Measurements from ENCODE around the gene SLC39A11. TPM values are rescaled to one million over a fixed set of nuclear protein-coding genes. Genes with fewer than 3 reads are reported as not detected.

SLC39A11 gene
- polyA plus RNA-seq, 1 of the 3 experiments (the other 2 are of a cell fraction): 23.5 TPM

- no peak overlapping the region for H3K4me2 ChIP-seq
- no peak overlapping the region for H3K4me3 ChIP-seq (ENCODE audit: low read depth in 2 of 2, low read length in 1 of 2)
- H2AFZ ChIP-seq (ENCODE audit: low read depth): no peak overlapping the region
- no peaks in the 10 kb centered on the region for H4K20me1 ChIP-seq (ENCODE audit: insufficient read depth)
- WGBS (ENCODE audit: low lambda C conversion rate): 86% methylated on average over 4 of the region's 4 CpGs
- no peaks in the 10 kb centered on the region for H3K9me2 ChIP-seq
- no peaks in the 10 kb centered on the region for H3K9me3 ChIP-seq
- no peak for TF ChIP-seq FOSL2 (IDR thresholded peaks at IDR 0.05; ENCODE audit: borderline replicate concordance, low read depth)
- no peak for TF ChIP-seq EZH2phosphoT487 (IDR thresholded peaks at IDR 0.05; ENCODE audit: borderline replicate concordance, low read depth)
- TF ChIP-seq ZBTB33 (IDR thresholded peaks at IDR 0.05; ENCODE audit: borderline replicate concordance, low read depth): no peak
- no peak for TF ChIP-seq USF2 (IDR thresholded peaks at IDR 0.05; ENCODE audit: borderline replicate concordance, low read depth, low read length)
- TF ChIP-seq TAF1 (IDR thresholded peaks at IDR 0.05; ENCODE audit: borderline replicate concordance, low read depth, low read length): no peak
- TF ChIP-seq SMC3 (IDR thresholded peaks at IDR 0.05; ENCODE audit: low read depth, low read length): no peak
- no peak for TF ChIP-seq TEAD4 (IDR thresholded peaks at IDR 0.05; ENCODE audit: borderline replicate concordance, insufficient read depth)
- TF ChIP-seq YY1 (IDR thresholded peaks at IDR 0.05; ENCODE audit: low read depth): no peak
- no peak for TF ChIP-seq FOXJ3 (CRISPR knock-in tag; IDR thresholded peaks at IDR 0.05)
- TF ChIP-seq RFX5 (IDR thresholded peaks at IDR 0.05; ENCODE audit: low read length): no peak
- no peak for TF ChIP-seq NRF1 (IDR thresholded peaks at IDR 0.05; ENCODE audit: low read depth, low read length)
- H3F3A ChIP-seq (replicated peaks; ENCODE audit: insufficient read depth): peaks cover 7% of the 10 kb centered on the region
- no peaks in the 10 kb centered on the region for H3K79me2 ChIP-seq (ENCODE audit: insufficient read depth)
- H3K27me3 ChIP-seq (ENCODE audit: insufficient read depth): no peaks in the 10 kb centered on the region
- CTCF ChIA-PET: interaction anchor here (1.4 to 2.4 kb wide), 3 partner anchors 18 to 303 kb away, joined by 3 to 10 read pairs (median 7); no protein-coding TSS in a partner anchor
- no peak for DNase-seq
- no peak overlapping the region for H3K27ac ChIP-seq (ENCODE audit: low read depth in 2 of 2, low read length in 1 of 2)
- H3K36me3 ChIP-seq (replicated peaks in 1 of 2; ENCODE audit: control insufficient read depth in 1 of 2, insufficient read depth in 2 of 2, low read length in 1 of 2): no peaks in the 10 kb centered on the region
- POLR2A ChIA-PET: no interaction called here
- H3K4me1 ChIP-seq (ENCODE audit: control insufficient read depth in 1 of 2, insufficient read depth in 2 of 2, low read depth in 1 of 2, low read length in 1 of 2): peaks cover 5 to 15% of the 10 kb centered on the region in 2 experiments; a peak in 1 of 4 replicates
- no peak overlapping the region for H3K9ac ChIP-seq
These were observed 61.5 kb downstream of the SLC39A11 start for GRCh38 chr17:73030995-73031394.

- 93% methylated on average over 8 of the region's 8 CpGs for WGBS (ENCODE audit: low lambda C conversion rate)
These were observed 62.0 kb downstream of the SLC39A11 start for GRCh38 chr17:73030501-73030921.

More at GRCh38 chr17:73030501-73030921, 62.0 kb downstream of the SLC39A11 start:
- H3K4me3 ChIP-seq (ENCODE audit: low read depth in 2 of 2, low read length in 1 of 2): no peak overlapping the region
- H3F3A ChIP-seq (replicated peaks; ENCODE audit: insufficient read depth): peaks cover 7% of the 10 kb centered on the region
- no peaks in the 10 kb centered on the region for H3K9me2 ChIP-seq
- H3K79me2 ChIP-seq (ENCODE audit: insufficient read depth): no peaks in the 10 kb centered on the region
- H3K27me3 ChIP-seq (ENCODE audit: insufficient read depth): no peaks in the 10 kb centered on the region
- H3K9me3 ChIP-seq: no peaks in the 10 kb centered on the region
- H4K20me1 ChIP-seq (ENCODE audit: insufficient read depth): no peaks in the 10 kb centered on the region
- H3K4me2 ChIP-seq: no peak overlapping the region
- ChIA-PET POLR2A (no interaction called here), CTCF (interaction anchor here (1.4 to 2.4 kb wide), 3 partner anchors 17 to 302 kb away, joined by 3 to 10 read pairs (median 7); no protein-coding TSS in a partner anchor)
- H2AFZ ChIP-seq (ENCODE audit: low read depth): no peak overlapping the region
- no peak for DNase-seq
- peaks cover 5 to 15% of the 10 kb centered on the region in 2 experiments; a peak in 1 of 4 replicates for H3K4me1 ChIP-seq (ENCODE audit: control insufficient read depth in 1 of 2, insufficient read depth in 2 of 2, low read depth in 1 of 2, low read length in 1 of 2)
- no peak overlapping the region for H3K9ac ChIP-seq
- TF ChIP-seq EZH2phosphoT487 (IDR thresholded peaks at IDR 0.05; ENCODE audit: borderline replicate concordance, low read depth) (no peak), POLR2AphosphoS5 (IDR thresholded peaks at IDR 0.05; ENCODE audit: low read depth, low read length) (no peak), FOXJ3 (CRISPR knock-in tag; IDR thresholded peaks at IDR 0.05) (no peak), USF2 (IDR thresholded peaks at IDR 0.05; ENCODE audit: borderline replicate concordance, low read depth, low read length) (no peak), USF1 (IDR thresholded peaks at IDR 0.05; ENCODE audit: borderline replicate concordance, low read depth) (no peak), GABPA (IDR thresholded peaks at IDR 0.05; ENCODE audit: low read depth) (no peak), ZBTB33 (IDR thresholded peaks at IDR 0.05; ENCODE audit: borderline replicate concordance, low read depth) (no peak), NFIC (IDR thresholded peaks at IDR 0.05; ENCODE audit: borderline replicate concordance) (no peak), SIN3A (IDR thresholded peaks at IDR 0.05; ENCODE audit: borderline replicate concordance, low read depth, low read length) (no peak), RXRA (IDR thresholded peaks at IDR 0.05; ENCODE audit: borderline replicate concordance, low read depth) (no peak), FOSL2 (IDR thresholded peaks at IDR 0.05; ENCODE audit: borderline replicate concordance, low read depth) (no peak), FOXM1 (IDR thresholded peaks at IDR 0.05; ENCODE audit: low read depth) (no peak)
- H3K36me3 ChIP-seq (replicated peaks in 1 of 2; ENCODE audit: control insufficient read depth in 1 of 2, insufficient read depth in 2 of 2, low read length in 1 of 2): no peaks in the 10 kb centered on the region
- H3K27ac ChIP-seq (ENCODE audit: low read depth in 2 of 2, low read length in 1 of 2): no peak overlapping the region
